MCF 10A (cell line): ENCODE results near the gene ABCF2. TPM values are rescaled to one million over a fixed set of nuclear protein-coding genes. Genes with fewer than 3 reads are reported as not detected.

Experiments
- BruUV-seq: library from RNA; stranded (reverse); fragments of 400-500 nt; replicated peaks from 2 replicates; lab custom pipeline; 2021; lab: Mats Ljungman, UMichigan
- CTCF ChIA-PET: fragments of 300-600 bp; sonication (Branson Sonifier 250); formaldehyde crosslinking; extraction: SDS; loops from one replicate; lab custom pipeline; 2021; ENCODE audit warnings: antibody characterized with exemption, inconsistent platforms; lab: Yijun Ruan, JAX
- POLR2A ChIA-PET: fragments of 300-600, 350-650 bp; sonication (Branson Sonifier 250); formaldehyde crosslinking; extraction: SDS; loops from one replicate; lab custom pipeline; 2020; ENCODE audit warnings: antibody characterized with exemption, inconsistent platforms; lab: Yijun Ruan, JAX
- DNase-seq: peaks from one replicate; pipeline ENCODE4 v3.0.0-alpha.2; 2018; ENCODE audit not compliant: unreplicated experiment
- H3K27ac Mint-ChIP-seq: one replicate; pipeline ENCODE4 v1.8.0; 2022; ENCODE audit warnings: mild to moderate bottlenecking, low read depth, mixed read lengths; ENCODE audit not compliant: unreplicated experiment
- H3K27me3 Mint-ChIP-seq: one replicate; pipeline ENCODE4 v1.8.0; 2022; ENCODE audit warnings: mixed read lengths; ENCODE audit not compliant: insufficient read depth, unreplicated experiment
- H3K36me3 Mint-ChIP-seq: one replicate; pipeline ENCODE4 v1.8.0; 2022; ENCODE audit warnings: mild to moderate bottlenecking, moderate library complexity, mixed read lengths; ENCODE audit not compliant: insufficient read depth, unreplicated experiment
- H3K4me1 Mint-ChIP-seq: one replicate; pipeline ENCODE4 v1.8.0; 2022; ENCODE audit warnings: mixed read lengths; ENCODE audit not compliant: insufficient read depth, unreplicated experiment
- H3K4me3 Mint-ChIP-seq: one replicate; pipeline ENCODE4 v1.8.0; 2022; ENCODE audit warnings: mild to moderate bottlenecking, moderate library complexity, mixed read lengths; ENCODE audit not compliant: unreplicated experiment
- H3K9me3 Mint-ChIP-seq: one replicate; pipeline ENCODE4 v1.8.0; 2022; ENCODE audit warnings: mixed read lengths; ENCODE audit not compliant: unreplicated experiment
- intact Hi-C: fragments of 100-400 bp; cut with micrococcal nuclease; formaldehyde crosslinking; loops from 2 replicates; pipeline ENCODE4 v1.14.1; 2022
- total RNA-seq: library from RNA; stranded (reverse); gene quantifications from 2 replicates; pipeline ENCODE4 v1.2.3, GENCODE V29; 2022
- TF ChIP-seq, protein P1 (sequence below): fragments of 200-600 bp; IDR thresholded peaks from one replicate; pipeline ENCODE4 v1.8.0; 2022; ENCODE audit warnings: antibody characterized with exemption, mild to moderate bottlenecking; ENCODE audit not compliant: unreplicated experiment

The ABCF2 gene
- total RNA-seq, 1 experiment from 2014 or later, result 72.4 TPM

GRCh38 chr7:151208253-151208862, 18.6 kb downstream of the ABCF2 start:
- peaks cover 15% of the 10 kb centered on the region for H3K36me3 Mint-ChIP-seq
- DNase-seq, result no peak
- TF ChIP-seq, protein P1, sequence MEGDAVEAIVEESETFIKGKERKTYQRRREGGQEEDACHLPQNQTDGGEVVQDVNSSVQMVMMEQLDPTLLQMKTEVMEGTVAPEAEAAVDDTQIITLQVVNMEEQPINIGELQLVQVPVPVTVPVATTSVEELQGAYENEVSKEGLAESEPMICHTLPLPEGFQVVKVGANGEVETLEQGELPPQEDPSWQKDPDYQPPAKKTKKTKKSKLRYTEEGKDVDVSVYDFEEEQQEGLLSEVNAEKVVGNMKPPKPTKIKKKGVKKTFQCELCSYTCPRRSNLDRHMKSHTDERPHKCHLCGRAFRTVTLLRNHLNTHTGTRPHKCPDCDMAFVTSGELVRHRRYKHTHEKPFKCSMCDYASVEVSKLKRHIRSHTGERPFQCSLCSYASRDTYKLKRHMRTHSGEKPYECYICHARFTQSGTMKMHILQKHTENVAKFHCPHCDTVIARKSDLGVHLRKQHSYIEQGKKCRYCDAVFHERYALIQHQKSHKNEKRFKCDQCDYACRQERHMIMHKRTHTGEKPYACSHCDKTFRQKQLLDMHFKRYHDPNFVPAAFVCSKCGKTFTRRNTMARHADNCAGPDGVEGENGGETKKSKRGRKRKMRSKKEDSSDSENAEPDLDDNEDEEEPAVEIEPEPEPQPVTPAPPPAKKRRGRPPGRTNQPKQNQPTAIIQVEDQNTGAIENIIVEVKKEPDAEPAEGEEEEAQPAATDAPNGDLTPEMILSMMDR, result no peak
- intact Hi-C loops, result no loop called here
- H3K9me3 Mint-ChIP-seq, result no peaks in the 10 kb centered on the region
- peaks cover 6% of the 10 kb centered on the region for H3K4me1 Mint-ChIP-seq
- no peak overlapping the region for H3K27ac Mint-ChIP-seq
- no peak overlapping the region for H3K4me3 Mint-ChIP-seq
- BruUV-seq, result no TSS peak
- ChIA-PET POLR2A (interaction anchor here (1.1 to 1.2 kb wide), 2 partner anchors 19 to 24 kb away, joined by 3 to 6 read pairs; partner anchors contain the start of genes ABCF2 and CHPF2), CTCF (interaction anchor here (0.9 kb wide), 1 partner anchor 84 kb away, joined by 5 read pairs; no protein-coding TSS in a partner anchor)
- peaks cover 29% of the 10 kb centered on the region for H3K27me3 Mint-ChIP-seq

GRCh38 chr7:151207804-151208203, 19.2 kb downstream of the ABCF2 start:
- peaks cover 6% of the 10 kb centered on the region for H3K4me1 Mint-ChIP-seq
- peaks cover 35% of the 10 kb centered on the region for H3K27me3 Mint-ChIP-seq
- POLR2A ChIA-PET, result interaction anchor here (1.1 to 1.2 kb wide), 2 partner anchors 19 to 25 kb away, joined by 3 to 6 read pairs; partner anchors contain the start of genes ABCF2 and CHPF2
- intact Hi-C loops, result no loop called here
- CTCF ChIA-PET, result interaction anchor here (0.9 kb wide), 1 partner anchor 84 kb away, joined by 5 read pairs; no protein-coding TSS in a partner anchor
- H3K4me3 Mint-ChIP-seq, result no peak overlapping the region
- no peak for DNase-seq
- no TSS peak for BruUV-seq
- TF ChIP-seq, protein P1, result no peak
- peaks cover 12% of the 10 kb centered on the region for H3K36me3 Mint-ChIP-seq
- no peaks in the 10 kb centered on the region for H3K9me3 Mint-ChIP-seq
- no peak overlapping the region for H3K27ac Mint-ChIP-seq

DNA sequence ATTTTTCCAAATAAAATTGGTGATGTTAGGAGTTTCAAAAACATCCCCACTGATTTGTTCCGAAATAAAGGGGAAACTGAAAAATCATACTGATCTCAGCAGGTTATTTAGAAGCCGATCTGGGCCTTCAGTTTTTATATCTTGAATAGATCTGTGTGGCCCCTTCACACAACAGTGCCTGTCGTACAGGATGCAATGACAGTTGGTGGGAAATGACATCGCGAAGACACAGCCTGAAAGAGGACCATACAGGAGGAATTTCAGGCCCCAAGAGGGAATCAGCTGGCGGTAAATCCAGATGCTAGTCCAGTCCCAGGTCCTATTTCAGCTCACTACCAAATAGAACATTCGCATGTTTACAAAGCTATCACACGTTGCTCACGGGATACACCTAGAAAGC, 19.7 kb downstream of the ABCF2 start:
- CTCF ChIA-PET, result no interaction called here
- Mint-ChIP-seq H3K4me1 (peaks cover 6% of the 10 kb centered on the region), H3K36me3 (peaks cover 8% of the 10 kb centered on the region), H3K4me3 (no peak overlapping the region), H3K27me3 (peaks cover 40% of the 10 kb centered on the region), H3K9me3 (no peaks in the 10 kb centered on the region), H3K27ac (no peak overlapping the region)
- BruUV-seq, result no TSS peak
- TF ChIP-seq, protein P1, result no peak
- no peak for DNase-seq
- intact Hi-C loops, result no loop called here
- POLR2A ChIA-PET, result no interaction called here

GRCh38 chr7:151206914-151207313, 20.1 kb downstream of the ABCF2 start:
- intact Hi-C loops, result no loop called here
- H3K27me3 Mint-ChIP-seq, result peaks cover 44% of the 10 kb centered on the region

More at GRCh38 chr7:151206914-151207313, 20.1 kb downstream of the ABCF2 start:
- Mint-ChIP-seq H3K27ac (no peak overlapping the region), H3K4me3 (no peak overlapping the region), H3K4me1 (peaks cover 6% of the 10 kb centered on the region), H3K9me3 (no peaks in the 10 kb centered on the region), H3K36me3 (peaks cover 4% of the 10 kb centered on the region)
- TF ChIP-seq, protein P1, result no peak
- ChIA-PET CTCF (no interaction called here), POLR2A (no interaction called here)
- no peak for DNase-seq
- BruUV-seq, result no TSS peak
